ENCODE measurements around the gene SPON1. TPM values are rescaled to one million over a fixed set of nuclear protein-coding genes. Genes with fewer than 3 reads are reported as not detected.
"Not testable (repeated sequence)": the region's sequence is repeated elsewhere in the genome, so short reads cannot be mapped to it uniquely, and the experiment has no call there.

SPON1 gene
- total RNA-seq, 4 donors from 2014 or later = 42.6 to 74.0 (median 56.1) TPM

DNA sequence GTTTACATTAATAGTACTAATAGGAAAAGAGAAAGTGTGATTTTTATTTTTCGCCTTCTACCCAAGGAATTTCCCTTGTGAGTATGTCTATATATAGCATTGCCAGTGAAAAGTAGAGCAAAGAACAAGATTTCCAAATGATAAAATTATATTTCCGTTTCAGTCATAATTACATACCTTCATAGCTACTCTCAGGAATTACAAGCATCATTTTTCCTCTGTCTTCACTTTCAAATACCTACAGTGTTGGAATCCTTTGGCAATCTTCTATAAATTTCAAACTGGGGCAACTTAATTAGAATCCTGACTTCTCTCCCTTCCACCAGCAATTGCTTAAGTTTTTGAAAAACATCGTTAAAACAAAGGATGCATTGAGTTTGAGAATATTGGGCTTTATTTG lies 35.5 kb upstream of the SPON1 start:
- no peak for DNase-seq
- WGBS, 2 donors (ENCODE audit: low coverage in 1 of 2) = 88 to 93% methylated on average over 3 of the region's 3 CpGs
- intact Hi-C loops (cut with DNase I; ENCODE audit: low total_unique reads) = no loop called here
- in situ Hi-C loops (cut with MboI; ENCODE audit: low pct_ligation_motif_present in 1 of 4, low pct_unique_long_range_greater_than_20kb in 1 of 4, low sequenced_read_pairs in 3 of 4) = no loop called here
- TF ChIP-seq POLR2AphosphoS5 (IDR thresholded peaks at IDR 0.05) (no peak), POLR2A (IDR thresholded peaks at IDR 0.05) (no peak), EP300 (IDR thresholded peaks at IDR 0.05; ENCODE audit: low read depth) (no peak)
- TF ChIP-seq, protein P1, sequence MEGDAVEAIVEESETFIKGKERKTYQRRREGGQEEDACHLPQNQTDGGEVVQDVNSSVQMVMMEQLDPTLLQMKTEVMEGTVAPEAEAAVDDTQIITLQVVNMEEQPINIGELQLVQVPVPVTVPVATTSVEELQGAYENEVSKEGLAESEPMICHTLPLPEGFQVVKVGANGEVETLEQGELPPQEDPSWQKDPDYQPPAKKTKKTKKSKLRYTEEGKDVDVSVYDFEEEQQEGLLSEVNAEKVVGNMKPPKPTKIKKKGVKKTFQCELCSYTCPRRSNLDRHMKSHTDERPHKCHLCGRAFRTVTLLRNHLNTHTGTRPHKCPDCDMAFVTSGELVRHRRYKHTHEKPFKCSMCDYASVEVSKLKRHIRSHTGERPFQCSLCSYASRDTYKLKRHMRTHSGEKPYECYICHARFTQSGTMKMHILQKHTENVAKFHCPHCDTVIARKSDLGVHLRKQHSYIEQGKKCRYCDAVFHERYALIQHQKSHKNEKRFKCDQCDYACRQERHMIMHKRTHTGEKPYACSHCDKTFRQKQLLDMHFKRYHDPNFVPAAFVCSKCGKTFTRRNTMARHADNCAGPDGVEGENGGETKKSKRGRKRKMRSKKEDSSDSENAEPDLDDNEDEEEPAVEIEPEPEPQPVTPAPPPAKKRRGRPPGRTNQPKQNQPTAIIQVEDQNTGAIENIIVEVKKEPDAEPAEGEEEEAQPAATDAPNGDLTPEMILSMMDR (IDR thresholded peaks at IDR 0.05) = no peak
- no peak overlapping the region for H3K27ac ChIP-seq
- no peaks in the 10 kb centered on the region for H3K9me3 ChIP-seq
- no peak overlapping the region for H3K4me3 ChIP-seq
- no peaks in the 10 kb centered on the region for H3K36me3 ChIP-seq
- H3K27me3 ChIP-seq = no peaks in the 10 kb centered on the region
- H3K4me1 ChIP-seq = peaks cover 0 to 11% (median 0%) of the 10 kb centered on the region in 4 donors

DNA sequence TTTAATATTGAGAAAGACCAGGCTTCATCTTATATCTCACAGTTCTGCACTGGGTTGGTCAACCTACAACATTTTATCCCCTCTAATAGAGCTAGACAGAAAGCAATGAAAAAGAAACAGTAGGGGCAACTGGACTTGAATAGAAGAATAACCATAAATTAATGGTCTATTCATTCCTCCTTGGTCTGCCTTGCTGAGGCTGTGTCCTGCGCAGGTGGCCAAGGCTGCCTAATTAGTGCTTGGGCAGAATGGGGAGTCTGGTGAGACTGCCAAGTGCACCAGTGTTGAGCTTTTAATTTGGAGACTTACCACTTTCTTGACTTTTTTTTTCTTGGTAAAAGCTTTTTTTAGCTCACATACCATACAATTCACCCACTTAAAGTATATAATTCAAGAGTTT lies 35.0 kb upstream of the SPON1 start:
- Histone ChIP-seq H3K36me3 (no peaks in the 10 kb centered on the region), H3K9me3 (no peaks in the 10 kb centered on the region), H3K4me3 (no peak overlapping the region), H3K27ac (no peak overlapping the region), H3K27me3 (no peaks in the 10 kb centered on the region), H3K4me1 (peaks cover 0 to 11% (median 0%) of the 10 kb centered on the region in 4 donors)
- in situ Hi-C loops (cut with MboI; ENCODE audit: low pct_ligation_motif_present in 1 of 4, low pct_unique_long_range_greater_than_20kb in 1 of 4, low sequenced_read_pairs in 3 of 4) = no loop called here
- 97% methylated on average over 1 of the region's 1 CpG; no CpG with 5 or more reads in 1 of the 2 donors for WGBS, 2 donors (ENCODE audit: low coverage in 1 of 2)
- intact Hi-C loops (cut with DNase I; ENCODE audit: low total_unique reads) = no loop called here
- DNase-seq = no peak
- no peak for TF ChIP-seq POLR2A (IDR thresholded peaks at IDR 0.05)
- no peak for TF ChIP-seq POLR2AphosphoS5 (IDR thresholded peaks at IDR 0.05)

DNA sequence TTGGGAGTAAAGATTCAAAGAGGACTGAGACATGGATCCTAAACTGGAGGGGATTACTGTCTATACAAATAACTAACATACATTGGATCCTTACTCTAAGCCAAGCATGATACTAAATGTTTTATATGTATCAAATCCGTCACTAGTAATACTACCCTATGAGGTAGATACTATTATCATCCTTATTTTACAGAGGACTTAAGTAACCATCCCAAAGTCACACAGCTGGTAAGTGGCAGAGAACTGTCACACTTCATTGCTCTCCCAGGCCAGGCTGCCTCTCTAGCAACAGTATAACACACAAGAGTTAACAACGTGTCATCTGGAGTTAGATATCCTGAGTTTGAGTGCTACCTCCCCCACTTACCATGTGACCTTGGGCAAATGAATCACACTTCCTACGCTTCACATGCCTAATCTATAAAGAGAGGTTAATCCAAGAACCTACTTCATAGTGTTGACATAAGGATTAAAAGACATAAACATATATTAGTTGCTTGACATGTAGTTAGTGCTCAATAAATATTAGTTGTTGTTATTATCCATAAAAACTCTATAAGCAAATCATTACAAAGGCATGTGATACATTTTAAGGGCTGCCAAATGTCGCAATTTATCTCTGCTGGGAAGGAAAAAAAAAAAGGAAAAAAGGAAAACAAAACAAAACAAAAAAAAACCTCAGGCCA lies 33.8 kb upstream of the SPON1 start:
- no peaks in the 10 kb centered on the region for H3K36me3 ChIP-seq
- intact Hi-C loops (cut with DNase I; ENCODE audit: low total_unique reads) (no loop called here), in situ Hi-C loops (cut with MboI; ENCODE audit: low pct_ligation_motif_present in 1 of 4, low pct_unique_long_range_greater_than_20kb in 1 of 4, low sequenced_read_pairs in 3 of 4) (no loop called here)
- no peak for DNase-seq
- TF ChIP-seq POLR2AphosphoS5 (IDR thresholded peaks at IDR 0.05) = peak in 2 of 3 donors; percentile 16 to 38
- no peak for TF ChIP-seq EP300 (IDR thresholded peaks at IDR 0.05; ENCODE audit: low read depth)
- peaks cover 0 to 2% (median 0%) of the 10 kb centered on the region in 4 donors for H3K4me1 ChIP-seq
- 41 to 95% methylated on average over 2 to 4 of the region's 4 CpGs for WGBS, 2 donors (ENCODE audit: low coverage in 1 of 2)
- H3K27ac ChIP-seq = no peak overlapping the region
- H3K9me3 ChIP-seq = no peaks in the 10 kb centered on the region
- H3K27me3 ChIP-seq = no peaks in the 10 kb centered on the region
- H3K4me3 ChIP-seq = no peak overlapping the region

DNA sequence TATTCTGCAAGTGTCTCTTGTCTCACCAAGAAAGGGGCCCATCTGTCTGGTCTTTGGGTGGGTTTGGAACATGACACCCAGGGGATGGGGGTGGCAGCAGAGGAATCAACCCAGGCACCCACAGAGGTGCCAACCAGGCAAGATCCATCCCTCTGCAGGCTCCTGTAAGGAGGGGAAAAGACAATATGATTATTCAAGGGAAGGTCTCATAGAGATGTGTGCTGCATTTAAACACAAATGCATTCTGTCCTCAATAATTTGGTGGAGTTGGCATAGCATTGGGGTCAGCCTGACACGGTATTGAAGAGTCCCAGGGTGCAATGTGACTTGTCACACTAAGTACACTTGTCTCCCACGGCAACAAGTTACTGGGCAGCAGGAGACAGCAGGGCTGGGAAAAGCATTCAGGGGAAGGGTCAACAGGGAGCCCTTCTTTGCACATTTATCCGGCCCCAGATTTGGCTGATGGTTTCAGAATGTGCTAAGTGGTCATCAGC lies 33.1 kb upstream of the SPON1 start:
- TF ChIP-seq, protein P1 (IDR thresholded peaks at IDR 0.05) = no peak
- TF ChIP-seq POLR2AphosphoS5 (IDR thresholded peaks at IDR 0.05) (no peak), POLR2A (IDR thresholded peaks at IDR 0.05) (no peak), EP300 (IDR thresholded peaks at IDR 0.05; ENCODE audit: low read depth) (no peak)
- Histone ChIP-seq H3K9me3 (no peaks in the 10 kb centered on the region), H3K27me3 (no peaks in the 10 kb centered on the region), H3K4me3 (no peak overlapping the region), H3K36me3 (no peaks in the 10 kb centered on the region), H3K27ac (no peak overlapping the region), H3K4me1 (no peaks in the 10 kb centered on the region)
- in situ Hi-C loops (cut with MboI; ENCODE audit: low pct_ligation_motif_present in 1 of 4, low pct_unique_long_range_greater_than_20kb in 1 of 4, low sequenced_read_pairs in 3 of 4) = no loop called here
- DNase-seq = no peak
- 70% methylated on average over 3 of the region's 3 CpGs; no CpG with 5 or more reads in 1 of the 2 donors for WGBS, 2 donors (ENCODE audit: low coverage in 1 of 2)
- intact Hi-C loops (cut with DNase I; ENCODE audit: low total_unique reads) = no loop called here

DNA sequence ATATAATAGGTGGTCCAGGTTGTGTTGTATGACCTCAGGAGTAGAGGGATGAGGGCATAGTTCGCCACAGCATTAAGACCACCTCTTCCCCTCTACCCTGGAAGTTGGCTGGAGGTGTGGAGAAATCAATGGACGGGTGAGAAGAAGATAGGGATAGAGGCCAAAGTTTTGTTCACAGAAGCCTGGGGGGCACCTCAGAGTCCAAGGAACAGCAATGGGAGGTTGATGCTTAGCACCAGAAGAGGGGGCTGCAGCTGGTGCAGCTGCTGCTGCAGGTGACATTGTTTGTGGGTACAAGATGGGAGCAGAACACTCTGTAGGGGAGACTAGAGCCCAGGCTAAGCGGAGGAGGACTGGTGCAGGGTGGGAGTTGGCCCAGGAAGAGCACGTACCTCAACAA lies 31.2 kb upstream of the SPON1 start:
- no peak for DNase-seq
- H3K4me3 ChIP-seq = no peak overlapping the region
- intact Hi-C loops (cut with DNase I; ENCODE audit: low total_unique reads) = no loop called here
- H3K9me3 ChIP-seq = no peaks in the 10 kb centered on the region
- no peak for TF ChIP-seq POLR2A (IDR thresholded peaks at IDR 0.05)
- no peaks in the 10 kb centered on the region for H3K4me1 ChIP-seq
- no peaks in the 10 kb centered on the region for H3K27me3 ChIP-seq
- WGBS, 2 donors (ENCODE audit: low coverage in 1 of 2) = 80 to 88% methylated on average over 1 to 4 of the region's 4 CpGs
- H3K27ac ChIP-seq = no peak overlapping the region
- no peaks in the 10 kb centered on the region for H3K36me3 ChIP-seq
- in situ Hi-C loops (cut with MboI; ENCODE audit: low pct_ligation_motif_present in 1 of 4, low pct_unique_long_range_greater_than_20kb in 1 of 4, low sequenced_read_pairs in 3 of 4) = no loop called here

DNA sequence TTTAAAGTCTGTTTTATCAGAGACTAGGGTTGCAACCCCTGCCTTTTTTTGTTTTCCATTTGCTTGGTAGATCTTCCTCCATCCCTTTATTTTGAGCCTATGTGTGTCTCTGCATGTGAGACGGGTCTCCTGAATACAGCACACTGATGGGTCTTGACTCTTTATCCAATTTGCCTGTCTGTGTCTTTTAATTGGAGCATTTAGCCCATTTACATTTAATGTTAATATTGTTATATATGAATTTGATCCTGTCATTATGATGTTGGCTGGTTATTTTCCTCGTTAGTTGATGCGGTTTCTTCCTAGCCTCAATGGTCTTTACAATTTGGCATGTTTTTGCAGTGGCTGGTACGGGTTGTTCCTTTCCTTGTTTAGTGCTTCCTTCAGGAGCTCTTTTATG lies 25.4 kb upstream of the SPON1 start:
- intact Hi-C loops (cut with DNase I; ENCODE audit: low total_unique reads); H3K27ac ChIP-seq; H3K4me3 ChIP-seq; H3K36me3 ChIP-seq; H3K27me3 ChIP-seq; H3K9me3 ChIP-seq; DNase-seq; H3K4me1 ChIP-seq; in situ Hi-C loops (cut with MboI; ENCODE audit: low pct_ligation_motif_present in 1 of 4, low pct_unique_long_range_greater_than_20kb in 1 of 4, low sequenced_read_pairs in 3 of 4): not testable (repeated sequence)
- WGBS, 2 donors (ENCODE audit: low coverage in 1 of 2) = 93 to 100% methylated on average over 4 of the region's 4 CpGs

DNA sequence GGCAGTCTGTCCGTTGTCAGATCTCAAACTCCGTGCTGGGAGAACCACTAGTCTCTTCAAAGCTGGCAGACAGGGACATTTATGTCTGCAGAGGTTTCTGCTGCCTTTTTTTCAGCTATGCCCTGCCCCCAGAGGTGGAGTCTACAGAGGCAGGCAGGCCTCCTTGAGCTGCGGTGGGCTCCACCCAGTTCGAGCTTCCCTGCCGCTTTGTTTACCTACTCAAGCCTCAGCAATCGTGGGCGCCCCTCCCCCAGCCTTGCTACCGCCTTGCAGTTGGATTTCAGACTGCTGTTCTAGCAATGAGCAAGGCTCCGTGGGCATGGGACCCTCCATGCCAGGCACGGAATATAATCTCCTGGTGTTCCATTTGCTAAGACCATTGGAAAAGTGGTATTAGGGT lies 23.7 kb upstream of the SPON1 start:
- in situ Hi-C loops (cut with MboI; ENCODE audit: low pct_ligation_motif_present in 1 of 4, low pct_unique_long_range_greater_than_20kb in 1 of 4, low sequenced_read_pairs in 3 of 4) = not testable (repeated sequence)

More for the DNA sequence above, 23.7 kb upstream of the SPON1 start:
- DNase-seq; H3K4me1 ChIP-seq; intact Hi-C loops (cut with DNase I; ENCODE audit: low total_unique reads); H3K4me3 ChIP-seq; H3K36me3 ChIP-seq; H3K9me3 ChIP-seq; H3K27ac ChIP-seq; H3K27me3 ChIP-seq: not testable (repeated sequence)
- WGBS, 2 donors (ENCODE audit: low coverage in 1 of 2) = 82% methylated on average over 10 of the region's 10 CpGs; no CpG with 5 or more reads in 1 of the 2 donors

All from transverse colon (tissue), 4 donors.